Measurements from ENCODE around the gene PRLH. TPM values are rescaled to one million over a fixed set of nuclear protein-coding genes. Genes with fewer than 3 reads are reported as not detected.

The PRLH gene, protein sequence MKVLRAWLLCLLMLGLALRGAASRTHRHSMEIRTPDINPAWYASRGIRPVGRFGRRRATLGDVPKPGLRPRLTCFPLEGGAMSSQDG
- total RNA-seq (not detected), total RNA-seq (0 reads per million in 29 experiments)
- total RNA-seq (2013), result not detected

DNA sequence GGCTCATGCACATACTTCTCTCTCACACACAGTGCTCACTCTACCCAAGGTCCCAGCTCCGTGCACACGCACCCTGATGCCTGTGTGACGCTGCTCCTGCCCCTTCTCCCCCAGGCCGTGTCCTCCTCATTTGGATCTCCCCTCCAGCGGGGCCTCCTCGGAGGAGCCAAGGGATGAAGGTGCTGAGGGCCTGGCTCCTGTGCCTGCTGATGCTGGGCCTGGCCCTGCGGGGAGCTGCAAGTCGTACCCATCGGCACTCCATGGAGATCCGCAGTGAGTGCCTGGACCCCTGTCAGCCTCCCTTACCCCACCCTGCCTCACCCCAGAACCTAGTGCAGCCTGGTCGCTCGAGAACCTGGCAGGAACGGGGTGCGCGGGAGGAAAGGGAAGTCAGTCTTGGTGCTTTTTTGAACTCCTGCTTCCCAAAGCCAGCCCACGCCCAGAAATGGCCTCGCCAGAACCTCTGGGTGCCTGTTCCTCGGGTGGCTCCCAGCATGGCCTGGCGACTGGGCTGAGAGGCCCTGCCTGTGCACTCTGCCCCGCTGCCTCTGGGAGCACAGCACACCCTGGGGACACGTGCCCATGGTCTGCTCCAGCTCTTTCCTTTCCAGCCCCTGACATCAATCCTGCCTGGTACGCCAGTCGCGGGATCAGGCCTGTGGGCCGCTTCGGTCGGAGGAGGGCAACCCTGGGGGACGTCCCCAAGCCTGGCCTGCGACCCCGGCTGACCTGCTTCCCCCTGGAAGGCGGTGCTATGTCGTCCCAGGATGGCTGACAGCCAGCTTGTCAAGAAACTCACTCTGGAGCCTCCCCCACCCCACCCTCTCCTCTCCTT lies at the start of gene PRLH:
Gene PRLH (plus strand): TSS at position 174 of the 835 bp plus-strand sequence. CDS start 0 bp downstream, at position 174.
- peaks cover 0 to under 1% of the 10 kb centered on the region in 2 experiments for H3K4me1 ChIP-seq (ENCODE audit: control insufficient read depth in 1 of 2, extremely low read depth in 1 of 2, insufficient read depth in 2 of 2, low read length in 2 of 2)
- ATAC-seq (replicated peaks in 1 of 4), result no peak
- Mint-ChIP-seq H3K4me1 (no peaks in the 10 kb centered on the region), H3K27me3 (peaks cover 5 to 7% of the 10 kb centered on the region in 2 donors), H3K27ac (no peak within 1 kb of the TSS), H3K4me3 (no peak within 1 kb of the TSS), H3K9me3 (no peaks in the 10 kb centered on the region), H3K36me3 (no peaks in the 10 kb centered on the region)
- H3K27ac ChIP-seq (ENCODE audit: low read length), result no peak within 1 kb of the TSS
- ChIA-PET CTCF (no interaction called here), POLR2A (no interaction called here)
- WGBS (ENCODE audit: insufficient coverage), result 84% methylated on average over 32 of the region's 32 CpGs
- no peak within 1 kb of the TSS for H3K4me3 ChIP-seq (ENCODE audit: control insufficient read depth in 1 of 2, extremely low read depth in 1 of 2, low read length in 1 of 2)
- no peak for DNase-seq
- no peaks in the 10 kb centered on the region for H3K9me3 ChIP-seq
- no peaks in the 10 kb centered on the region for H3K36me3 ChIP-seq (ENCODE audit: control insufficient read depth in 2 of 2, extremely low read depth in 1 of 2, insufficient read depth in 1 of 2, low read length in 1 of 2)
- peaks cover 0 to 35% of the 10 kb centered on the region in 2 experiments for H3K27me3 ChIP-seq (replicated peaks in 1 of 2; ENCODE audit: control insufficient read depth in 2 of 2, extremely low read depth in 1 of 2, insufficient read depth in 2 of 2, low read length in 1 of 2)

DNA sequence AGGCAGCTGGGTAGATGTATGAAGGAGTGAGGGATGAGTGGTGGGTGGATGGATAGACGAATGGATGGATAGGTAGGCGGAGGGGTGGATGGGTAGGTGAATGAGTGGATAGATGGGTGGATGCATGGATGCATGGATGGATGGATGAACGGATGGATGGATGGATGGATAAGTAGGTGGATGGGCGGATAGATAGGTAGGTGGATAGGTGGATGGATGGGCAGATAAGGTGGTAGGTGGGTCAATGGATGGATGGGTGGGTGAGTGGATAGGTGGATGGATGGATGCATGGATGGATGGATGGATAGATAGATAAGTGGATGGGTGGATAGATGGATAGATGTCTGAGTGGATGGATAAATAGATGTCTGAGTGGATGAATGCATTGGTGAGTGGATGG lies 49.2 kb upstream of the PRLH start:
- H3K9me3 ChIP-seq, result no peaks in the 10 kb centered on the region
- Mint-ChIP-seq H3K9me3 (no peaks in the 10 kb centered on the region), H3K36me3 (no peaks in the 10 kb centered on the region), H3K4me3 (no peak overlapping the region), H3K27ac (no peak overlapping the region), H3K27me3 (no peaks in the 10 kb centered on the region), H3K4me1 (no peaks in the 10 kb centered on the region)
- WGBS (ENCODE audit: insufficient coverage), result 94% methylated on average over 4 of the region's 4 CpGs
- H3K27me3 ChIP-seq (replicated peaks in 1 of 2; ENCODE audit: control insufficient read depth in 2 of 2, extremely low read depth in 1 of 2, insufficient read depth in 2 of 2, low read length in 1 of 2), result peaks cover 0 to 18% of the 10 kb centered on the region in 2 experiments
- no peak for DNase-seq
- H3K27ac ChIP-seq (ENCODE audit: low read length), result no peak overlapping the region
- POLR2A ChIA-PET, result no interaction called here
- no peaks in the 10 kb centered on the region for H3K4me1 ChIP-seq (ENCODE audit: control insufficient read depth in 1 of 2, extremely low read depth in 1 of 2, insufficient read depth in 2 of 2, low read length in 2 of 2)
- CTCF ChIA-PET, result no interaction called here
- H3K4me3 ChIP-seq (ENCODE audit: control insufficient read depth in 1 of 2, extremely low read depth in 1 of 2, low read length in 1 of 2), result no peak overlapping the region
- ATAC-seq (replicated peaks in 1 of 4), result no peak
- no peaks in the 10 kb centered on the region for H3K36me3 ChIP-seq (ENCODE audit: control insufficient read depth in 2 of 2, extremely low read depth in 1 of 2, insufficient read depth in 1 of 2, low read length in 1 of 2)

DNA sequence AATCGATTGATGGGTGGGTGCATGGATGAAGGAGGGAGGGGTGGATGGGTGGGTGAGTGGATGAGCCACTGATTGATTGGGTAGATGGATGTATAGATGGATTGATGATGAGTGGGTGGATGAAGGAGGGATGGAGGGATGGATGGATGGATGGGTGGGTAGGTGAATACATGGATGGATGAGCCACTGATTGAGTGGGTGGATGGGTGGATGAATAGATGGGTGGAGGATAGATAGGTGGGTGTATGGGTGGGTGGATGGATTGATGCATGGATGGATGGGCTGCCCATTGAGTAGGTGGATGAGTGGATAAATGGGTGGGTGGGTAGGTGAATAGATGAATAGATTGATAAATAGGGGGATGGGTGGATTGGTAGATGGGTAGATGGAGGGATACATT lies 48.4 kb upstream of the PRLH start:
- Histone ChIP-seq H3K4me3 (ENCODE audit: control insufficient read depth in 1 of 2, extremely low read depth in 1 of 2, low read length in 1 of 2) (no peak overlapping the region), H3K9me3 (no peaks in the 10 kb centered on the region), H3K27me3 (replicated peaks in 1 of 2; ENCODE audit: control insufficient read depth in 2 of 2, extremely low read depth in 1 of 2, insufficient read depth in 2 of 2, low read length in 1 of 2) (peaks cover 0 to 12% of the 10 kb centered on the region in 2 experiments), H3K4me1 (ENCODE audit: control insufficient read depth in 1 of 2, extremely low read depth in 1 of 2, insufficient read depth in 2 of 2, low read length in 2 of 2) (no peaks in the 10 kb centered on the region), H3K27ac (ENCODE audit: low read length) (no peak overlapping the region), H3K36me3 (ENCODE audit: control insufficient read depth in 2 of 2, extremely low read depth in 1 of 2, insufficient read depth in 1 of 2, low read length in 1 of 2) (no peaks in the 10 kb centered on the region)
- ChIA-PET CTCF (no interaction called here), POLR2A (no interaction called here)
- WGBS (ENCODE audit: insufficient coverage), result 76% methylated on average over 1 of the region's 1 CpG
- Mint-ChIP-seq H3K27ac (no peak overlapping the region), H3K4me3 (no peak overlapping the region), H3K4me1 (no peaks in the 10 kb centered on the region), H3K27me3 (no peaks in the 10 kb centered on the region), H3K36me3 (no peaks in the 10 kb centered on the region), H3K9me3 (no peaks in the 10 kb centered on the region)
- no peak for ATAC-seq (replicated peaks in 1 of 4)
- no peak for DNase-seq

DNA sequence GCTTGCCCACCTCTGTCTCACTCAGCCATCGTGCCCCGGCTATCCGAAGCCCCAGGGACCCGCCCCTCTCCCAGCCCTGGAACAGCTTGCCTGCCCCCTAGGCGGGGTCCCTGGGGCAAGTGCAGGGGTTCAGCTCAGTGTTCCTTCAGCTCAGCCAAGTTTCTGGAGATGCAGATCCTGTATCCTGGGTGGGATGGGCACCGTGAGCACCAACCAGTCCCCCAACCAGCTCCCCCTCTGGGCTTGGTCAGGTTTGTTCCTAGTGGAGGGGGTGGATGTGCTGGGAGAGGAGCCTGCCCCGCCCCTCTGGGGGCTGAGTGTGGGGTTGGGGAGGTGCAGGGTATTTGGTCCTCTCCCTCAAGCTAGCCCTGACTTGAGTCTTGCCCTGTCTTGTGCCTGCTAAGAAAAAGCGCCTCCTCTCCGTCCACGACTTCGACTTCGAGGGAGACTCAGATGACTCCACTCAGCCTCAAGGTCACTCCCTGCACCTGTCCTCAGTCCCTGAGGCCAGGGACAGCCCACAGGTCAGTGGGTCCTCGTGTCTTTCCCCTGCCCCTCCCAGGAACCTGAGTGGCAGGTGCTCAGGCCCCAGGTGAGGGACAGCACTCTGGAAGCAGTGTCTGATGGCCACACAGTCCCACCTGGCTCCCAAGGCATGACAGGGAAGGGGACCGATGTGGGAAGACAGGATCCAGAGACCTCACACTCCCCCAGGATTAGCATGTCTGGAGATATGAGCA lies 46.7 kb upstream of the PRLH start:
- no peaks in the 10 kb centered on the region for H3K36me3 ChIP-seq (ENCODE audit: control insufficient read depth in 2 of 2, extremely low read depth in 1 of 2, insufficient read depth in 1 of 2, low read length in 1 of 2)
- Mint-ChIP-seq H3K27ac (no peak overlapping the region), H3K4me3 (no peak overlapping the region), H3K9me3 (no peaks in the 10 kb centered on the region), H3K27me3 (no peaks in the 10 kb centered on the region), H3K4me1 (no peaks in the 10 kb centered on the region), H3K36me3 (no peaks in the 10 kb centered on the region)
- ATAC-seq (replicated peaks in 1 of 4) (no peak), DNase-seq (no peak)
- no peak overlapping the region for H3K4me3 ChIP-seq (ENCODE audit: control insufficient read depth in 1 of 2, extremely low read depth in 1 of 2, low read length in 1 of 2)
- WGBS (ENCODE audit: insufficient coverage), result 76% methylated on average over 12 of the region's 14 CpGs
- H3K9me3 ChIP-seq, result no peaks in the 10 kb centered on the region
- POLR2A ChIA-PET, result interaction anchor here in 1 of 2 donors (0.6 kb wide), 1 partner anchor 63 kb away, joined by 6 read pairs; no protein-coding TSS in a partner anchor
- CTCF ChIA-PET, result interaction anchor here in 1 of 2 donors (1.4 kb wide), 1 partner anchor 52 kb away, joined by 3 read pairs; no protein-coding TSS in a partner anchor
- no peak overlapping the region for H3K27ac ChIP-seq (ENCODE audit: low read length)
- H3K27me3 ChIP-seq (replicated peaks in 1 of 2; ENCODE audit: control insufficient read depth in 2 of 2, extremely low read depth in 1 of 2, insufficient read depth in 2 of 2, low read length in 1 of 2), result peaks cover 0 to 7% of the 10 kb centered on the region in 2 experiments
- H3K4me1 ChIP-seq (ENCODE audit: control insufficient read depth in 1 of 2, extremely low read depth in 1 of 2, insufficient read depth in 2 of 2, low read length in 2 of 2), result no peaks in the 10 kb centered on the region

GRCh38 chr2:237520290-237520689 lies 46.1 kb upstream of the PRLH start:
- Mint-ChIP-seq H3K27ac (no peak overlapping the region), H3K4me1 (no peaks in the 10 kb centered on the region), H3K4me3 (no peak overlapping the region), H3K9me3 (no peaks in the 10 kb centered on the region), H3K27me3 (no peaks in the 10 kb centered on the region), H3K36me3 (no peaks in the 10 kb centered on the region)
- ATAC-seq (replicated peaks in 1 of 4) (no peak), DNase-seq (no peak)
- Histone ChIP-seq H3K27ac (ENCODE audit: low read length) (no peak overlapping the region), H3K4me1 (ENCODE audit: control insufficient read depth in 1 of 2, extremely low read depth in 1 of 2, insufficient read depth in 2 of 2, low read length in 2 of 2) (no peaks in the 10 kb centered on the region), H3K9me3 (no peaks in the 10 kb centered on the region), H3K4me3 (ENCODE audit: control insufficient read depth in 1 of 2, extremely low read depth in 1 of 2, low read length in 1 of 2) (no peak overlapping the region), H3K36me3 (ENCODE audit: control insufficient read depth in 2 of 2, extremely low read depth in 1 of 2, insufficient read depth in 1 of 2, low read length in 1 of 2) (no peaks in the 10 kb centered on the region), H3K27me3 (replicated peaks in 1 of 2; ENCODE audit: control insufficient read depth in 2 of 2, extremely low read depth in 1 of 2, insufficient read depth in 2 of 2, low read length in 1 of 2) (peaks cover 0 to 11% of the 10 kb centered on the region in 2 experiments)
- CTCF ChIA-PET, result interaction anchor here in 1 of 2 donors (0.6 kb wide), 1 partner anchor 245 kb away, joined by 8 read pairs; no protein-coding TSS in a partner anchor
- POLR2A ChIA-PET, result no interaction called here
- 86% methylated on average over 5 of the region's 6 CpGs for WGBS (ENCODE audit: insufficient coverage)

DNA sequence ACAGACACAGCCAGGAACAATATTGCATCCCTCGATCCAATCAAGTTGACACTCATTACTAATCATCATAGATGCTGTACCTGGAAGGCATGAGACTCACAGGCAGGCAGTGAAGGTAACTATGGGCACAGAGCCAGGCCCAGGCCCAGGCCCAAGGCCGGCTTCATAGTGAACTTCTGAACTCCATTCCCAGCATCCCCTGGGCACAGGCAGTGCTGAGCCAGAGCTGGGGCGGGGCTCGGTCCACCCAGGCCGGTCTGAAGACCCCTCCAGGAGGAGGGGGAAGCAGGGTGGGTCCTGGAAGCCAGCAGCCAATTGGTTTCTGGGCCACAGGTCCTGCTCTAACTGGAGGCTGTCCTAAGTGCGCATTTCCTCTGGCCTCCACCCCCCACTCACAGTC lies 41.7 kb upstream of the PRLH start:
- ChIA-PET CTCF (no interaction called here), POLR2A (no interaction called here)
- Histone ChIP-seq H3K36me3 (ENCODE audit: control insufficient read depth in 2 of 2, extremely low read depth in 1 of 2, insufficient read depth in 1 of 2, low read length in 1 of 2) (no peaks in the 10 kb centered on the region), H3K4me3 (ENCODE audit: control insufficient read depth in 1 of 2, extremely low read depth in 1 of 2, low read length in 1 of 2) (no peak overlapping the region), H3K4me1 (ENCODE audit: control insufficient read depth in 1 of 2, extremely low read depth in 1 of 2, insufficient read depth in 2 of 2, low read length in 2 of 2) (no peaks in the 10 kb centered on the region), H3K9me3 (no peaks in the 10 kb centered on the region), H3K27me3 (replicated peaks in 1 of 2; ENCODE audit: control insufficient read depth in 2 of 2, extremely low read depth in 1 of 2, insufficient read depth in 2 of 2, low read length in 1 of 2) (peaks cover 0 to 5% of the 10 kb centered on the region in 2 experiments), H3K27ac (ENCODE audit: low read length) (no peak overlapping the region)
- Mint-ChIP-seq H3K27ac (no peak overlapping the region), H3K4me3 (no peak overlapping the region), H3K4me1 (no peaks in the 10 kb centered on the region), H3K36me3 (no peaks in the 10 kb centered on the region), H3K9me3 (no peaks in the 10 kb centered on the region), H3K27me3 (no peaks in the 10 kb centered on the region)
- WGBS (ENCODE audit: insufficient coverage), result 96% methylated on average over 3 of the region's 6 CpGs
- DNase-seq (no peak), ATAC-seq (replicated peaks in 1 of 4) (no peak)
